ENCODE data around the gene CLECL1.

GRCh38 chr12:9759694-9760093 lies 26.8 kb upstream of the CLECL1 start:
- TF ChIP-seq, protein P1, sequence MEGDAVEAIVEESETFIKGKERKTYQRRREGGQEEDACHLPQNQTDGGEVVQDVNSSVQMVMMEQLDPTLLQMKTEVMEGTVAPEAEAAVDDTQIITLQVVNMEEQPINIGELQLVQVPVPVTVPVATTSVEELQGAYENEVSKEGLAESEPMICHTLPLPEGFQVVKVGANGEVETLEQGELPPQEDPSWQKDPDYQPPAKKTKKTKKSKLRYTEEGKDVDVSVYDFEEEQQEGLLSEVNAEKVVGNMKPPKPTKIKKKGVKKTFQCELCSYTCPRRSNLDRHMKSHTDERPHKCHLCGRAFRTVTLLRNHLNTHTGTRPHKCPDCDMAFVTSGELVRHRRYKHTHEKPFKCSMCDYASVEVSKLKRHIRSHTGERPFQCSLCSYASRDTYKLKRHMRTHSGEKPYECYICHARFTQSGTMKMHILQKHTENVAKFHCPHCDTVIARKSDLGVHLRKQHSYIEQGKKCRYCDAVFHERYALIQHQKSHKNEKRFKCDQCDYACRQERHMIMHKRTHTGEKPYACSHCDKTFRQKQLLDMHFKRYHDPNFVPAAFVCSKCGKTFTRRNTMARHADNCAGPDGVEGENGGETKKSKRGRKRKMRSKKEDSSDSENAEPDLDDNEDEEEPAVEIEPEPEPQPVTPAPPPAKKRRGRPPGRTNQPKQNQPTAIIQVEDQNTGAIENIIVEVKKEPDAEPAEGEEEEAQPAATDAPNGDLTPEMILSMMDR (IDR thresholded peaks at IDR 0.05; ENCODE audit: poor library complexity, severe bottlenecking) = no peak
- TF ChIP-seq POLR2AphosphoS5 (IDR thresholded peaks at IDR 0.05) (no peak), EP300 (conservative IDR thresholded peaks at IDR 0.05; ENCODE audit: poor library complexity, severe bottlenecking) (no peak)
